HFF-Myc (cell line): ENCODE results near the gene AARS2.

ENCODE experiments used
- DNase-seq: peaks from one replicate; pipeline ENCODE4 v3.0.0-alpha.2; 2011; ENCODE audit warnings: low read depth; ENCODE audit errors: extremely low read depth
- H3K4me3 ChIP-seq: replicated peaks from 2 replicates; pipeline ENCODE4 v1.5.1; 2011; ENCODE audit warnings: low read depth, mild to moderate bottlenecking, control low read depth, low read length
- CTCF ChIP-seq: IDR thresholded peaks from 2 replicates; pipeline ENCODE4 v1.5.1; 2012; ENCODE audit warnings: mild to moderate bottlenecking, low read depth, low read length, control low read depth; ENCODE audit errors: missing control alignments

The AARS2 gene

GRCh38 chr6:44266347-44266746 is 46.8 kb downstream of the AARS2 start:
- no peak for TF ChIP-seq CTCF
- no peak overlapping the region for H3K4me3 ChIP-seq
- no peak for DNase-seq

GRCh38 chr6:44265722-44266233 is 47.4 kb downstream of the AARS2 start:
- DNase-seq, result no peak
- peak overlapping the region; percentile 77 for H3K4me3 ChIP-seq
- TF ChIP-seq CTCF, result no peak

GRCh38 chr6:44265007-44265721 is 48.0 kb downstream of the AARS2 start, which contains the start of gene NFKBIE:
TSS of gene NFKBIE (minus strand) at chr6:44265551. CDS start at chr6:44265346, 205 bp downstream.
- peak within 1 kb of the TSS; percentile 77 for H3K4me3 ChIP-seq
- TF ChIP-seq CTCF, result no peak
- DNase-seq, result no peak

GRCh38 chr6:44264154-44265006 is 48.8 kb downstream of the AARS2 start:
- no peak for DNase-seq
- TF ChIP-seq CTCF, result no peak

GRCh38 chr6:44263354-44264100 is 49.6 kb downstream of the AARS2 start:
- peak overlapping the region; percentile 77 for H3K4me3 ChIP-seq
- no peak for TF ChIP-seq CTCF
- no peak for DNase-seq

More at GRCh38 chr6:44264154-44265006, 48.8 kb downstream of the AARS2 start:
- H3K4me3 ChIP-seq, result peak overlapping the region; percentile 77
